K562 (cell line): ENCODE measurements around the gene RIT2.

Source experiments
- ATF3 ChIP-seq, 2 experiments: fragments of 450-650 bp in 1 of 2; sonication (generic) in 1 of 2; formaldehyde crosslinking in 1 of 2; IDR thresholded peaks in 1 of 2; conservative IDR thresholded peaks in 1 of 2; 2 replicates each; pipeline versions ENCODE4 v1.6.1 to v1.8.1; 2016 to 2023; ENCODE audit warnings: mild to moderate bottlenecking in 2 of 2, moderate library complexity in 2 of 2, inconsistent platforms in 1 of 2, missing genetic modification reagents in 1 of 2
- DNMT1 ChIP-seq: fragments of 450-650 bp; IDR thresholded peaks from 2 replicates; pipeline ENCODE4 v1.6.1; 2016; ENCODE audit warnings: antibody characterized with exemption, mild to moderate bottlenecking
- HDGF ChIP-seq: fragments of 450-650 bp; IDR thresholded peaks from 2 replicates; pipeline ENCODE4 v1.6.1; 2016
- NFATC3 ChIP-seq: fragments of 450-650 bp; IDR thresholded peaks from 2 replicates; pipeline ENCODE4 v1.6.1; 2017; ENCODE audit warnings: mild to moderate bottlenecking
- NFE2L1 ChIP-seq: fragments of 450-650 bp; IDR thresholded peaks from 2 replicates; pipeline ENCODE4 v1.6.1; 2016; ENCODE audit warnings: missing genetic modification characterization, low read depth, mild to moderate bottlenecking, missing compliant biosample characterization, moderate library complexity, borderline replicate concordance
- POLR2AphosphoS2 ChIP-seq: IDR thresholded peaks from 2 replicates; pipeline ENCODE4 v1.6.1; 2012; ENCODE audit warnings: low read length, improper control_type of control experiment
- POLR2AphosphoS5 ChIP-seq: IDR thresholded peaks from 2 replicates; pipeline ENCODE4 v1.6.1; 2011; ENCODE audit warnings: mild to moderate bottlenecking, low read depth, low read length, moderate library complexity; ENCODE audit not compliant: control insufficient read depth, insufficient read depth
- RBM22 ChIP-seq: fragments of 200-400 bp; formaldehyde crosslinking; IDR thresholded peaks from 2 replicates; pipeline ENCODE4 v1.6.1; 2018; ENCODE audit warnings: low read length, low read depth; ENCODE audit not compliant: poor library complexity, severe bottlenecking
- RBM39 ChIP-seq: fragments of 200-400 bp; formaldehyde crosslinking; optimal IDR thresholded peaks from 2 replicates; pipeline ENCODE3; 2018; ENCODE audit warnings: low read depth, low read length
- SAFB ChIP-seq: fragments of 200-400 bp; formaldehyde crosslinking; IDR thresholded peaks from 2 replicates; pipeline ENCODE4 v1.6.1; 2017; ENCODE audit warnings: low read depth, low read length, borderline replicate concordance
- SMAD1 ChIP-seq: fragments of 150-350 bp; IDR thresholded peaks from 2 replicates; pipeline ENCODE4 v1.6.1; 2014; ENCODE audit warnings: low read length, low read depth; ENCODE audit not compliant: partially characterized antibody
- TAF7 ChIP-seq: fragments of 450-650 bp; IDR thresholded peaks from 2 replicates; pipeline ENCODE4 v1.6.1; 2016; ENCODE audit warnings: missing genetic modification characterization, missing compliant biosample characterization
- TF ChIP-seq, protein P1 (sequence below), 3 experiments: IDR thresholded peaks in 2 of 3; conservative IDR thresholded peaks in 1 of 3; 2 replicates each; pipeline ENCODE4 v1.5.1; 2011 to 2012; ENCODE audit warnings: low read length in 3 of 3, mild to moderate bottlenecking in 3 of 3, control low read depth in 2 of 3, improper control_type of control experiment in 1 of 3, inconsistent platforms in 1 of 3, low read depth in 1 of 3, mixed read lengths in 1 of 3, moderate library complexity in 1 of 3; ENCODE audit not compliant: insufficient read depth in 2 of 3

DNA sequence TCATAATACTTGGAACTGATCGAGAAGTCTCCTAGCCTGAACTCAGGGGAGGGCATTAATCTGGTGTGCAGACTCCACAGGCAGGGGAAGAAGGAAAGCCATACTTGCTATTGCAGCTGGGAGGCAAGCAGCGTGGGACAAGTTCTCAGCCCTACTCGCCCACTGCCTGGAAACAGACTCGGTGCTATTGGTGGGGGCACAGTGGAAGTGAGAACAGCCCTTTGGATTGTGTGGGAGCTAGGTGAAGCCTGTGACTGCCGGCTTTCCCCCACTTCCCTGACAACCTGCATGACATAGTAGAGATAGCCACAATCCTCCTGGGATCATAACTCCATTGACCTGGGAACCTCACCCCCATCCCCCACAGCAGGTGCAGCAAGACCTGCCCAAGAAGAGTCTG is 301.3 kb downstream of the RIT2 start:
- no peak for TF ChIP-seq NFATC3
- no peak for TF ChIP-seq POLR2AphosphoS2
- TF ChIP-seq NFE2L1 (tag), result no peak
- no peak for TF ChIP-seq HDGF
- TF ChIP-seq SMAD1, result no peak
- TF ChIP-seq, protein P1, sequence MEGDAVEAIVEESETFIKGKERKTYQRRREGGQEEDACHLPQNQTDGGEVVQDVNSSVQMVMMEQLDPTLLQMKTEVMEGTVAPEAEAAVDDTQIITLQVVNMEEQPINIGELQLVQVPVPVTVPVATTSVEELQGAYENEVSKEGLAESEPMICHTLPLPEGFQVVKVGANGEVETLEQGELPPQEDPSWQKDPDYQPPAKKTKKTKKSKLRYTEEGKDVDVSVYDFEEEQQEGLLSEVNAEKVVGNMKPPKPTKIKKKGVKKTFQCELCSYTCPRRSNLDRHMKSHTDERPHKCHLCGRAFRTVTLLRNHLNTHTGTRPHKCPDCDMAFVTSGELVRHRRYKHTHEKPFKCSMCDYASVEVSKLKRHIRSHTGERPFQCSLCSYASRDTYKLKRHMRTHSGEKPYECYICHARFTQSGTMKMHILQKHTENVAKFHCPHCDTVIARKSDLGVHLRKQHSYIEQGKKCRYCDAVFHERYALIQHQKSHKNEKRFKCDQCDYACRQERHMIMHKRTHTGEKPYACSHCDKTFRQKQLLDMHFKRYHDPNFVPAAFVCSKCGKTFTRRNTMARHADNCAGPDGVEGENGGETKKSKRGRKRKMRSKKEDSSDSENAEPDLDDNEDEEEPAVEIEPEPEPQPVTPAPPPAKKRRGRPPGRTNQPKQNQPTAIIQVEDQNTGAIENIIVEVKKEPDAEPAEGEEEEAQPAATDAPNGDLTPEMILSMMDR (IDR thresholded peaks at IDR 0.05 in 2 of 3, conservative IDR thresholded peaks at IDR 0.05 in 1 of 3; ENCODE audit: insufficient read depth in 2 of 3, low read depth in 1 of 3, low read length in 3 of 3), result no peak
- no peak for TF ChIP-seq SAFB
- TF ChIP-seq DNMT1, result no peak
- no peak for TF ChIP-seq TAF7 (tag)
- no peak for TF ChIP-seq POLR2AphosphoS5
- no peak for TF ChIP-seq ATF3 (IDR thresholded peaks at IDR 0.05)
- no peak for TF ChIP-seq ATF3 (CRISPR knock-in tag; conservative IDR thresholded peaks at IDR 0.05)
- no peak for TF ChIP-seq RBM39
- TF ChIP-seq RBM22, result no peak
